WTC11 (cell line): ENCODE measurements around the gene AKT1S1. TPM values are rescaled to one million over a fixed set of nuclear protein-coding genes. Genes with fewer than 3 reads are reported as not detected.

ENCODE experiments used
- CBFB ChIP-seq: sonication (generic); formaldehyde crosslinking; IDR thresholded peaks from 2 replicates; pipeline ENCODE4 v1.8.1; 2022; ENCODE audit warnings: mild to moderate bottlenecking, low read depth, missing genetic modification reagents
- FOXK1 ChIP-seq: sonication (generic); formaldehyde crosslinking; IDR thresholded peaks from 2 replicates; pipeline ENCODE4 v1.8.0; 2022; ENCODE audit warnings: mild to moderate bottlenecking, moderate library complexity, missing genetic modification reagents
- FOXP1 ChIP-seq: sonication (generic); formaldehyde crosslinking; IDR thresholded peaks from 2 replicates; pipeline ENCODE4 v1.8.0; 2022; ENCODE audit warnings: missing genetic modification reagents, mild to moderate bottlenecking, moderate library complexity, borderline replicate concordance
- GTF2I ChIP-seq: fragments of 250-450 bp; sonication (Bioruptor Pico); conservative IDR thresholded peaks from 2 replicates; pipeline ENCODE4 v1.4.0; 2021; ENCODE audit warnings: mild to moderate bottlenecking
- HMGXB4 ChIP-seq: sonication (generic); formaldehyde crosslinking; IDR thresholded peaks from 2 replicates; pipeline ENCODE4 v1.8.1; 2023; ENCODE audit warnings: mild to moderate bottlenecking, moderate library complexity, missing genetic modification reagents
- MLX ChIP-seq: sonication (generic); formaldehyde crosslinking; IDR thresholded peaks from 2 replicates; pipeline ENCODE4 v1.8.1; 2023; ENCODE audit warnings: mild to moderate bottlenecking, missing genetic modification reagents, moderate library complexity
- NFATC4 ChIP-seq: fragments of 250-450 bp; sonication (Bioruptor Pico); IDR thresholded peaks from 2 replicates; pipeline ENCODE4 v1.9.0; 2021; ENCODE audit warnings: mild to moderate bottlenecking
- NFE2L1 ChIP-seq: sonication (generic); formaldehyde crosslinking; IDR thresholded peaks from 2 replicates; pipeline ENCODE4 v1.8.1; 2023; ENCODE audit warnings: missing genetic modification reagents
- OVOL2 ChIP-seq: fragments of 250-450 bp; sonication (Bioruptor Pico); IDR thresholded peaks from 2 replicates; pipeline ENCODE4 v1.9.0; 2021; ENCODE audit warnings: mild to moderate bottlenecking, borderline replicate concordance
- TCF7 ChIP-seq: sonication (generic); formaldehyde crosslinking; IDR thresholded peaks from 2 replicates; pipeline ENCODE4 v1.8.0; 2022; ENCODE audit warnings: mild to moderate bottlenecking, low read depth, missing genetic modification reagents, moderate library complexity
- TP53 ChIP-seq: sonication (generic); formaldehyde crosslinking; IDR thresholded peaks from 2 replicates; pipeline ENCODE4 v1.8.1; 2023; ENCODE audit warnings: mild to moderate bottlenecking, missing genetic modification reagents
- ZBTB21 ChIP-seq: sonication (generic); formaldehyde crosslinking; IDR thresholded peaks from 2 replicates; pipeline ENCODE4 v1.8.1; 2023; ENCODE audit warnings: mild to moderate bottlenecking, missing genetic modification reagents, borderline replicate concordance
- ZNF121 ChIP-seq: sonication (generic); formaldehyde crosslinking; IDR thresholded peaks from 2 replicates; pipeline ENCODE4 v1.8.0; 2023; ENCODE audit warnings: missing genetic modification reagents
- ZNF232 ChIP-seq: sonication (generic); formaldehyde crosslinking; IDR thresholded peaks from 2 replicates; pipeline ENCODE4 v1.8.0; 2022; ENCODE audit warnings: mild to moderate bottlenecking, missing genetic modification reagents
- ZNF263 ChIP-seq: sonication (generic); formaldehyde crosslinking; IDR thresholded peaks from 2 replicates; pipeline ENCODE4 v1.8.1; 2022; ENCODE audit warnings: low read depth, mild to moderate bottlenecking, moderate library complexity, missing genetic modification reagents
- ZNF416 ChIP-seq: fragments of 250-450 bp; sonication (Bioruptor Pico); IDR thresholded peaks from 2 replicates; pipeline ENCODE4 v1.9.0; 2021; ENCODE audit warnings: mild to moderate bottlenecking, inconsistent platforms
- total RNA-seq: library from RNA; stranded (reverse); gene quantifications from 3 replicates; pipeline ENCODE4 v1.2.3, GENCODE V29; 2021
- TF ChIP-seq, protein P1 (sequence below): sonication (generic); formaldehyde crosslinking; IDR thresholded peaks from 2 replicates; pipeline ENCODE4 v1.8.1; 2023; ENCODE audit warnings: mild to moderate bottlenecking, missing genetic modification reagents, borderline replicate concordance
- TF ChIP-seq, protein P2 (sequence below): sonication (generic); formaldehyde crosslinking; IDR thresholded peaks from 2 replicates; pipeline ENCODE4 v1.8.1; 2023; ENCODE audit warnings: mild to moderate bottlenecking, missing genetic modification reagents
- TF ChIP-seq, protein P3 (sequence below): sonication (generic); formaldehyde crosslinking; IDR thresholded peaks from 2 replicates; pipeline ENCODE4 v1.8.0; 2023; ENCODE audit warnings: mild to moderate bottlenecking, missing genetic modification reagents
- TF ChIP-seq, protein P4 (sequence below): sonication (generic); formaldehyde crosslinking; IDR thresholded peaks from 2 replicates; pipeline ENCODE4 v1.8.1; 2023; ENCODE audit warnings: mild to moderate bottlenecking, missing genetic modification reagents
- TF ChIP-seq, protein P5 (sequence below): sonication (generic); formaldehyde crosslinking; IDR thresholded peaks from 2 replicates; pipeline ENCODE4 v1.8.1; 2023; ENCODE audit warnings: mild to moderate bottlenecking, missing genetic modification reagents, moderate library complexity
- TF ChIP-seq, protein P6 (sequence below): sonication (generic); formaldehyde crosslinking; IDR thresholded peaks from 2 replicates; pipeline ENCODE4 v1.8.0; 2022; ENCODE audit warnings: mild to moderate bottlenecking, missing genetic modification reagents

Gene AKT1S1
- total RNA-seq, 1 experiment from 2014 or later = 47.8 TPM

DNA sequence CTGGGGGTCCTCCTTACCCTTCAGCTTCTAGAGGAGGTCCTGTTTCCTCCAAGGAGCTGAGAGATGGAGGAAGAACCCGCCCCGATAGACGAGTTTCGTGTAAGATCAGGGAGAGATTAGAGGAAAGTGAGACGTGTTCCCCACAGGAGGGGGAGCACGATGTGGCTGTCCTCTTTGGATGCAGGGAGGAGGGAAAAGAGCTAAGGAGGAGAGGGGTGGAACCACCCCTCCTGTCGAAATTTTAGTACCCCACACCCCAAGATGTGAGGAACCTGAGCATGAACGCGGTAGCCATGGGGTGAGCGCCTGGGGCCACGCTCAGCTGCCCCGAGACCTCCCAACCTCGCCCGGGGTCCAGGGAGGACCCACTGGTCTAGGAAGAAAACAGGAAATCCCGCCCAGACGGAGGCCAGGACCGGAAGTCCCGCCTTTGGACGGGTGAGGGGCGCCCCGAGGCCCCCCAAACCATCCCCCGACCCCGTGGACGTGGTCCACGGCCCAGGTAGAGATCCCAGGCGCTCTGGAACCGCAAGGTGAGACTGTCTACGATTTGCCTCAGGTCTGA, 1.2 kb downstream of the AKT1S1 start (continued):
- TF ChIP-seq, protein P1, sequence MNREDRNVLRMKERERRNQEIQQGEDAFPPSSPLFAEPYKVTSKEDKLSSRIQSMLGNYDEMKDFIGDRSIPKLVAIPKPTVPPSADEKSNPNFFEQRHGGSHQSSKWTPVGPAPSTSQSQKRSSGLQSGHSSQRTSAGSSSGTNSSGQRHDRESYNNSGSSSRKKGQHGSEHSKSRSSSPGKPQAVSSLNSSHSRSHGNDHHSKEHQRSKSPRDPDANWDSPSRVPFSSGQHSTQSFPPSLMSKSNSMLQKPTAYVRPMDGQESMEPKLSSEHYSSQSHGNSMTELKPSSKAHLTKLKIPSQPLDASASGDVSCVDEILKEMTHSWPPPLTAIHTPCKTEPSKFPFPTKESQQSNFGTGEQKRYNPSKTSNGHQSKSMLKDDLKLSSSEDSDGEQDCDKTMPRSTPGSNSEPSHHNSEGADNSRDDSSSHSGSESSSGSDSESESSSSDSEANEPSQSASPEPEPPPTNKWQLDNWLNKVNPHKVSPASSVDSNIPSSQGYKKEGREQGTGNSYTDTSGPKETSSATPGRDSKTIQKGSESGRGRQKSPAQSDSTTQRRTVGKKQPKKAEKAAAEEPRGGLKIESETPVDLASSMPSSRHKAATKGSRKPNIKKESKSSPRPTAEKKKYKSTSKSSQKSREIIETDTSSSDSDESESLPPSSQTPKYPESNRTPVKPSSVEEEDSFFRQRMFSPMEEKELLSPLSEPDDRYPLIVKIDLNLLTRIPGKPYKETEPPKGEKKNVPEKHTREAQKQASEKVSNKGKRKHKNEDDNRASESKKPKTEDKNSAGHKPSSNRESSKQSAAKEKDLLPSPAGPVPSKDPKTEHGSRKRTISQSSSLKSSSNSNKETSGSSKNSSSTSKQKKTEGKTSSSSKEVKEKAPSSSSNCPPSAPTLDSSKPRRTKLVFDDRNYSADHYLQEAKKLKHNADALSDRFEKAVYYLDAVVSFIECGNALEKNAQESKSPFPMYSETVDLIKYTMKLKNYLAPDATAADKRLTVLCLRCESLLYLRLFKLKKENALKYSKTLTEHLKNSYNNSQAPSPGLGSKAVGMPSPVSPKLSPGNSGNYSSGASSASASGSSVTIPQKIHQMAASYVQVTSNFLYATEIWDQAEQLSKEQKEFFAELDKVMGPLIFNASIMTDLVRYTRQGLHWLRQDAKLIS (CRISPR knock-in tag) = no peak
- TF ChIP-seq, protein P2, sequence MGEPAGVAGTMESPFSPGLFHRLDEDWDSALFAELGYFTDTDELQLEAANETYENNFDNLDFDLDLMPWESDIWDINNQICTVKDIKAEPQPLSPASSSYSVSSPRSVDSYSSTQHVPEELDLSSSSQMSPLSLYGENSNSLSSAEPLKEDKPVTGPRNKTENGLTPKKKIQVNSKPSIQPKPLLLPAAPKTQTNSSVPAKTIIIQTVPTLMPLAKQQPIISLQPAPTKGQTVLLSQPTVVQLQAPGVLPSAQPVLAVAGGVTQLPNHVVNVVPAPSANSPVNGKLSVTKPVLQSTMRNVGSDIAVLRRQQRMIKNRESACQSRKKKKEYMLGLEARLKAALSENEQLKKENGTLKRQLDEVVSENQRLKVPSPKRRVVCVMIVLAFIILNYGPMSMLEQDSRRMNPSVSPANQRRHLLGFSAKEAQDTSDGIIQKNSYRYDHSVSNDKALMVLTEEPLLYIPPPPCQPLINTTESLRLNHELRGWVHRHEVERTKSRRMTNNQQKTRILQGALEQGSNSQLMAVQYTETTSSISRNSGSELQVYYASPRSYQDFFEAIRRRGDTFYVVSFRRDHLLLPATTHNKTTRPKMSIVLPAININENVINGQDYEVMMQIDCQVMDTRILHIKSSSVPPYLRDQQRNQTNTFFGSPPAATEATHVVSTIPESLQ = no peak
- TF ChIP-seq, protein P3, sequence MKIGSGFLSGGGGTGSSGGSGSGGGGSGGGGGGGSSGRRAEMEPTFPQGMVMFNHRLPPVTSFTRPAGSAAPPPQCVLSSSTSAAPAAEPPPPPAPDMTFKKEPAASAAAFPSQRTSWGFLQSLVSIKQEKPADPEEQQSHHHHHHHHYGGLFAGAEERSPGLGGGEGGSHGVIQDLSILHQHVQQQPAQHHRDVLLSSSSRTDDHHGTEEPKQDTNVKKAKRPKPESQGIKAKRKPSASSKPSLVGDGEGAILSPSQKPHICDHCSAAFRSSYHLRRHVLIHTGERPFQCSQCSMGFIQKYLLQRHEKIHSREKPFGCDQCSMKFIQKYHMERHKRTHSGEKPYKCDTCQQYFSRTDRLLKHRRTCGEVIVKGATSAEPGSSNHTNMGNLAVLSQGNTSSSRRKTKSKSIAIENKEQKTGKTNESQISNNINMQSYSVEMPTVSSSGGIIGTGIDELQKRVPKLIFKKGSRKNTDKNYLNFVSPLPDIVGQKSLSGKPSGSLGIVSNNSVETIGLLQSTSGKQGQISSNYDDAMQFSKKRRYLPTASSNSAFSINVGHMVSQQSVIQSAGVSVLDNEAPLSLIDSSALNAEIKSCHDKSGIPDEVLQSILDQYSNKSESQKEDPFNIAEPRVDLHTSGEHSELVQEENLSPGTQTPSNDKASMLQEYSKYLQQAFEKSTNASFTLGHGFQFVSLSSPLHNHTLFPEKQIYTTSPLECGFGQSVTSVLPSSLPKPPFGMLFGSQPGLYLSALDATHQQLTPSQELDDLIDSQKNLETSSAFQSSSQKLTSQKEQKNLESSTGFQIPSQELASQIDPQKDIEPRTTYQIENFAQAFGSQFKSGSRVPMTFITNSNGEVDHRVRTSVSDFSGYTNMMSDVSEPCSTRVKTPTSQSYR = no peak
- TF ChIP-seq NFE2L1 (CRISPR knock-in tag) = 0 out of 2 replicates have a peak, but pooled peaks have one; percentile 22
- no peak for TF ChIP-seq HMGXB4
- 0 out of 2 replicates have a peak, but pooled peaks have one; percentile 27 for TF ChIP-seq ZNF121 (CRISPR knock-in tag)
- TF ChIP-seq, protein P4, sequence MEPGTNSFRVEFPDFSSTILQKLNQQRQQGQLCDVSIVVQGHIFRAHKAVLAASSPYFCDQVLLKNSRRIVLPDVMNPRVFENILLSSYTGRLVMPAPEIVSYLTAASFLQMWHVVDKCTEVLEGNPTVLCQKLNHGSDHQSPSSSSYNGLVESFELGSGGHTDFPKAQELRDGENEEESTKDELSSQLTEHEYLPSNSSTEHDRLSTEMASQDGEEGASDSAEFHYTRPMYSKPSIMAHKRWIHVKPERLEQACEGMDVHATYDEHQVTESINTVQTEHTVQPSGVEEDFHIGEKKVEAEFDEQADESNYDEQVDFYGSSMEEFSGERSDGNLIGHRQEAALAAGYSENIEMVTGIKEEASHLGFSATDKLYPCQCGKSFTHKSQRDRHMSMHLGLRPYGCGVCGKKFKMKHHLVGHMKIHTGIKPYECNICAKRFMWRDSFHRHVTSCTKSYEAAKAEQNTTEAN (CRISPR knock-in tag) = no peak
- no peak for TF ChIP-seq GTF2I (CRISPR knock-in tag)
- TF ChIP-seq OVOL2 (CRISPR knock-in tag) = no peak
- peak; percentile 50; the same call in 1 of the 2 replicates for TF ChIP-seq TCF7
- TF ChIP-seq ZNF416 (CRISPR knock-in tag) = no peak
- no peak for TF ChIP-seq NFATC4 (CRISPR knock-in tag)
- no peak for TF ChIP-seq ZBTB21 (CRISPR knock-in tag)
- TF ChIP-seq, protein P5, sequence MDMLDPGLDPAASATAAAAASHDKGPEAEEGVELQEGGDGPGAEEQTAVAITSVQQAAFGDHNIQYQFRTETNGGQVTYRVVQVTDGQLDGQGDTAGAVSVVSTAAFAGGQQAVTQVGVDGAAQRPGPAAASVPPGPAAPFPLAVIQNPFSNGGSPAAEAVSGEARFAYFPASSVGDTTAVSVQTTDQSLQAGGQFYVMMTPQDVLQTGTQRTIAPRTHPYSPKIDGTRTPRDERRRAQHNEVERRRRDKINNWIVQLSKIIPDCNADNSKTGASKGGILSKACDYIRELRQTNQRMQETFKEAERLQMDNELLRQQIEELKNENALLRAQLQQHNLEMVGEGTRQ = no peak
- peak; percentile 32; the same call in 1 of the 2 replicates for TF ChIP-seq CBFB (CRISPR knock-in tag)
- no peak for TF ChIP-seq TP53 (CRISPR knock-in tag)
- TF ChIP-seq ZNF263 (CRISPR knock-in tag) = peak; percentile 83
- no peak; the same call in 1 of the 2 replicates for TF ChIP-seq FOXP1 (CRISPR knock-in tag)
- no peak for TF ChIP-seq MLX
- no peak; the same call in 1 of the 2 replicates for TF ChIP-seq ZNF232
- no peak for TF ChIP-seq FOXK1 (CRISPR knock-in tag)
- TF ChIP-seq, protein P6, sequence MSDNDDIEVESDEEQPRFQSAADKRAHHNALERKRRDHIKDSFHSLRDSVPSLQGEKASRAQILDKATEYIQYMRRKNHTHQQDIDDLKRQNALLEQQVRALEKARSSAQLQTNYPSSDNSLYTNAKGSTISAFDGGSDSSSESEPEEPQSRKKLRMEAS = no peak
